H1 (cell line): ENCODE measurements around the gene ANKRD9. TPM values are rescaled to one million over a fixed set of nuclear protein-coding genes. Genes with fewer than 3 reads are reported as not detected.

ENCODE experiments used
- BACH1 ChIP-seq: IDR thresholded peaks from 2 replicates; pipeline ENCODE4 v1.6.1; 2012; ENCODE audit warnings: low read length, improper control_type of control experiment
- CHD2 ChIP-seq: IDR thresholded peaks from 2 replicates; pipeline ENCODE4 v1.6.1; 2012; ENCODE audit warnings: low read length, improper control_type of control experiment
- CHD7 ChIP-seq: fragments of 300-600 bp; sonication (generic); IDR thresholded peaks from 2 replicates; pipeline ENCODE4 v1.7.1; 2012; ENCODE audit warnings: low read length, moderate library complexity, mild to moderate bottlenecking, inconsistent platforms; ENCODE audit not compliant: insufficient replicate concordance
- EZH2 ChIP-seq: fragments of 200-600 bp; sonication (generic); IDR thresholded peaks from 2 replicates; pipeline ENCODE4 v1.7.1; 2012; ENCODE audit warnings: low read depth, mild to moderate bottlenecking, moderate library complexity, low read length, inconsistent platforms; ENCODE audit not compliant: severe bottlenecking
- NANOG ChIP-seq: IDR thresholded peaks from 2 replicates; pipeline ENCODE4 v1.6.1; 2011; ENCODE audit warnings: low read length, low read depth, mild to moderate bottlenecking, inconsistent platforms; ENCODE audit not compliant: insufficient read depth, poor library complexity, severe bottlenecking
- POLR2A ChIP-seq, 2 experiments: IDR thresholded peaks; 1 replicate in 1 of 2; 2 replicates in 1 of 2; pipeline ENCODE4 v1.6.1; 2011; ENCODE audit warnings: low read depth in 2 of 2, low read length in 2 of 2, mild to moderate bottlenecking in 2 of 2; ENCODE audit errors: control extremely low read depth in 1 of 2
- RAD21 ChIP-seq, 2 experiments: IDR thresholded peaks in 1 of 2; conservative IDR thresholded peaks in 1 of 2; 2 replicates each; pipeline ENCODE4 v1.6.1; 2011; ENCODE audit warnings: low read depth in 2 of 2, low read length in 2 of 2, improper control_type of control experiment in 1 of 2, inconsistent platforms in 1 of 2, mild to moderate bottlenecking in 1 of 2, moderate library complexity in 1 of 2
- RXRA ChIP-seq: IDR thresholded peaks from 2 replicates; pipeline ENCODE4 v1.6.1; 2011; ENCODE audit warnings: low read depth, mild to moderate bottlenecking, low read length, moderate library complexity; ENCODE audit not compliant: insufficient read depth
- SIN3A ChIP-seq, 2 experiments: IDR thresholded peaks in 1 of 2; conservative IDR thresholded peaks in 1 of 2; 2 replicates each; pipeline ENCODE4 v1.6.1; 2011 to 2012; ENCODE audit warnings: low read length in 2 of 2, improper control_type of control experiment in 1 of 2, low read depth in 1 of 2, mild to moderate bottlenecking in 1 of 2
- polyA plus RNA-seq, 7 experiments: library from polyadenylated mRNA; depleted of rRNA in 3 of 7; stranded (reverse) in 5 of 7; unstranded in 2 of 7; fragments of >200 nt in 5 of 7; fragments of 200-250 nt in 2 of 7; gene quantifications; 1 replicate in 5 of 7; 2 replicates in 1 of 7; 4 replicates in 1 of 7; pipeline versions ENCODE4 v1.2.1 to v1.2.3, GENCODE V29; 2011 to 2013; ENCODE audit warnings: missing spikeins in 2 of 7, mixed read lengths in 2 of 7
- total RNA-seq: library from RNA; stranded (reverse); fragmentation: NEBNext Ultra II Directional; extraction: Animal tissue kit (Norgen Biotek cat#: 25700); gene quantifications from 2 replicates; pipeline ENCODE4 v1.2.1, GENCODE V29; 2021

Gene ANKRD9
- total and polyA plus RNA-seq, 2 of the 8 experiments (the other 6 are each of a cell fraction or from before 2014, with no cell fraction given): 37.0 to 41.8 TPM

DNA sequence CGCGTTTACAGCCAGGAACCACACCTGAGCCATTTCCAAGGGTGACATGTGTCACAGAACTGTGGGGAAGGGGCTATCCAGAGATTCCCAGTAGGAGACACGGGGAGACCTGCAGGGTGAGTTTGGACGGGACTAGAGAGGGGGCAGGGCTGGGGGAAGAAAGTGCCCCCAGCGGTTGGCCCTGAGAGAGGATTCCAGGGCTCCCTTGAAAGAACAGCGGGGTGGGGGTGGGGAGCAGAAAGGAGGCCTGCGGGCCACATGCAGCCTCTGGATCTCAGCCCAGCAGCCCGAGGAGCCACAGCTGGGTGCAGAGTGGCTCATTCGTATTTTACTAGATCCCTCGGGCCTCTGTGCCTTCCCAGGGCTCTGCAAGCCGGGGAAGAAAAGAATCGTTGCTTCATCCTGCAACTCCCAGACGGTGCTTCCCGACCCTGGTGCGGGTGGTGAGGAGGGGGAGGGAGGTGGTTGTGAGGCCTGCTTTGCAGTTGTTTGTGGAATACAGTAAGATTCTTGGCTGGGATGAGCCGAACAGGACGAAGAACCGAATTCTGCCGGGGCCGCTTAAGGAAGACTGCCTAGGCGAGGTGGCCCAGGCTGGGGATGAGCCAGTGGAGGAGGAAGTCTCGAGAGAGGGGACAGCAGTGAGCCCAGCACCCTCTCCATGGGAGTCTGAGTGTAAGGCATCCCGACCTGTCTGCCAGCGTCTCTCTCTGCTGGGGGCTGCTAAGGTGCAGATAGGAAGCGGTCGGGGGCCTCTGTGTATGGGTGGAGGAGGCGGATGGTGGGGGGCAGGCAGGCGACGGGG is 36.1 kb upstream of the ANKRD9 start (continued):
- TF ChIP-seq CHD7 (no peak), EZH2 (peak; percentile 14), BACH1 (no peak), CHD2 (no peak), POLR2A (IDR thresholded peaks at IDR 0.05; ENCODE audit: control extremely low read depth in 1 of 2, low read depth in 2 of 2, low read length in 2 of 2) (peak in 1 of 2 experiments; percentile 26; a peak in 1 of 3 replicates), RXRA (no peak), NANOG (no peak), SIN3A (conservative IDR thresholded peaks at IDR 0.05 in 1 of 2, IDR thresholded peaks at IDR 0.05 in 1 of 2; ENCODE audit: low read depth in 1 of 2, low read length in 2 of 2) (no peak; a peak in 1 of 4 replicates), RAD21 (IDR thresholded peaks at IDR 0.05 in 1 of 2, conservative IDR thresholded peaks at IDR 0.05 in 1 of 2; ENCODE audit: low read depth in 2 of 2, low read length in 2 of 2) (peak in 1 of 2 experiments; percentile 0; a peak in 1 of 4 replicates)
